Measurements from ENCODE around the gene GAL. TPM values are rescaled to one million over a fixed set of nuclear protein-coding genes. Genes with fewer than 3 reads are reported as not detected.

The GAL gene
- total and polyA plus RNA-seq, 2 donors from 2014 or later = 0.31 TPM; not detected in 1

DNA sequence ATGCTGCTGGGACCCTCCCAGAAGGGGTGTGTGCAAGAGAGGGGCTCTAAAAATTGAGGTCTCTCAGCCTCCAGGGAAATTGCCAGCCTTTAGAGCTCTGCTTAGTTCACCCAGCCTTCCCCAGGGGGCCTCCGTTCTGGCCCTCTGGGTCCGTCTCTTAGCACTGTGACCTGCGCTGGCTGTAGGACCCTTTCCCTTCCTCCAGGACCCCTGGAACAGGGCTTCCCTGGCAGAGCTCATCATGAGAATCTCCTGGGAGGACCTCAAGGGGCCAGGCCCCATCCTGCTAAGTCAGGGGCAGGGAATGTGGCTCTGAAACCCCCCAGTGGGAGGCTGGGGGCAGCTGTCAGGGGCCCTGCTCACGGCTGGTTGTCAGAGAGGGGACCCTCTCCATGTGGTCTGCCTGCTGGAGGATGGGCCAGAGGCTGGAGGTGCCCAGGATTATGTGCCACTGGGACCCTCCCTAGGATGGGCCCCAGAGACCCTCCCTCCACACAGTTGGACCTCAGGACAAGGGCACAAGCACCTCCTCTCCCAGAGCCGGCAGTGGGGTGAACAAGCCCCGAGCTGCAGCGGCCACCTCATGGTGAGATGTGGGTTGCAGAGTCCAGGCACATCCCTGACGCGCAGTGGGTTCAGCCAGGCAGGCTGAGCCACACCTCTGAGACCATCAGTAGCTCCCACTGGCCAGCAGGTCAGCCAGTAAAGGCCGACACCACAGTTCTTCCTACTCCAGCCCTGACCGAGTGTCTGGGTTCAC lies 27.1 kb upstream of the GAL start:
- intact Hi-C loops (cut with DNase I) = no loop called here
- H3K4me1 ChIP-seq (ENCODE audit: control insufficient read depth in 2 of 3, insufficient read depth in 2 of 3, low read depth in 1 of 3, low read length in 3 of 3) = no peaks in the 10 kb centered on the region
- H3K9ac ChIP-seq (ENCODE audit: low read length in 3 of 3) = no peak overlapping the region
- DNase-seq = no peak
- no peak for FAIRE-seq
- H3K4me3 ChIP-seq (ENCODE audit: low read length in 3 of 3) = no peak overlapping the region
- no peak overlapping the region for H3K27ac ChIP-seq (ENCODE audit: low read depth in 2 of 2, low read length in 2 of 2)
- peaks cover 0 to 3% (median 0%) of the 10 kb centered on the region in 3 donors for H3K9me3 ChIP-seq (ENCODE audit: control insufficient read depth in 2 of 3, insufficient read depth in 1 of 3, low read length in 3 of 3)
- TF ChIP-seq, protein P1, sequence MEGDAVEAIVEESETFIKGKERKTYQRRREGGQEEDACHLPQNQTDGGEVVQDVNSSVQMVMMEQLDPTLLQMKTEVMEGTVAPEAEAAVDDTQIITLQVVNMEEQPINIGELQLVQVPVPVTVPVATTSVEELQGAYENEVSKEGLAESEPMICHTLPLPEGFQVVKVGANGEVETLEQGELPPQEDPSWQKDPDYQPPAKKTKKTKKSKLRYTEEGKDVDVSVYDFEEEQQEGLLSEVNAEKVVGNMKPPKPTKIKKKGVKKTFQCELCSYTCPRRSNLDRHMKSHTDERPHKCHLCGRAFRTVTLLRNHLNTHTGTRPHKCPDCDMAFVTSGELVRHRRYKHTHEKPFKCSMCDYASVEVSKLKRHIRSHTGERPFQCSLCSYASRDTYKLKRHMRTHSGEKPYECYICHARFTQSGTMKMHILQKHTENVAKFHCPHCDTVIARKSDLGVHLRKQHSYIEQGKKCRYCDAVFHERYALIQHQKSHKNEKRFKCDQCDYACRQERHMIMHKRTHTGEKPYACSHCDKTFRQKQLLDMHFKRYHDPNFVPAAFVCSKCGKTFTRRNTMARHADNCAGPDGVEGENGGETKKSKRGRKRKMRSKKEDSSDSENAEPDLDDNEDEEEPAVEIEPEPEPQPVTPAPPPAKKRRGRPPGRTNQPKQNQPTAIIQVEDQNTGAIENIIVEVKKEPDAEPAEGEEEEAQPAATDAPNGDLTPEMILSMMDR (IDR thresholded peaks at IDR 0.05; ENCODE audit: borderline replicate concordance, extremely low read depth, insufficient read depth) = no peak
- no peaks in the 10 kb centered on the region for H3K36me3 ChIP-seq (ENCODE audit: control insufficient read depth in 2 of 3, insufficient read depth in 3 of 3, low read length in 3 of 3)
- H3K27me3 ChIP-seq (ENCODE audit: control insufficient read depth, insufficient read depth, low read length) = no peaks in the 10 kb centered on the region

DNA sequence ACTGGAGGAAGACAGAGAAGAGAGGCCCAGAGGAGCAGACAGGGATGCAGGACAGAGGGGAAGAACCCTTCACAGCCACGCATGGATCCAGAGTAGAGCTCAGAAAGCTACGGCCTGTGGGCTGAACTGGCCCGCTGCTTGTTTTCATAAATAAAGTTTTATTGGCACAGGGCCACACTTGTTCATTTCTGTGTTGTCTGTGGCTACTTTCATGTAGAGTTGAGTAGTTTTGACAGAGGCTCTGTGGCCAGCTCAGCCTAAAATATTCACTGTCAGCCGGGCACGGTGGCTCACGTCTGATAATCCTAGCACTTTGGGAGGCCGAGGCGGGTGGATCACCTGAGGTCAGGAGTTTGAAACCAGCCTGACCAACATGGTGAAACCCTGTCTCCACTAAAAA lies 26.2 kb upstream of the GAL start:
- no peaks in the 10 kb centered on the region for H3K27me3 ChIP-seq (ENCODE audit: control insufficient read depth, insufficient read depth, low read length)
- H3K9ac ChIP-seq (ENCODE audit: low read length in 3 of 3) = no peak overlapping the region
- no peaks in the 10 kb centered on the region for H3K4me1 ChIP-seq (ENCODE audit: control insufficient read depth in 2 of 3, insufficient read depth in 2 of 3, low read depth in 1 of 3, low read length in 3 of 3)
- H3K36me3 ChIP-seq (ENCODE audit: control insufficient read depth in 2 of 3, insufficient read depth in 3 of 3, low read length in 3 of 3) = no peaks in the 10 kb centered on the region
- no peak overlapping the region for H3K27ac ChIP-seq (ENCODE audit: low read depth in 2 of 2, low read length in 2 of 2)
- DNase-seq = no peak
- FAIRE-seq = no peak
- TF ChIP-seq, protein P1 (IDR thresholded peaks at IDR 0.05; ENCODE audit: borderline replicate concordance, extremely low read depth, insufficient read depth) = no peak
- H3K9me3 ChIP-seq (ENCODE audit: control insufficient read depth in 2 of 3, insufficient read depth in 1 of 3, low read length in 3 of 3) = peaks cover 0 to 3% (median 3%) of the 10 kb centered on the region in 3 donors
- no peak overlapping the region for H3K4me3 ChIP-seq (ENCODE audit: low read length in 3 of 3)
- intact Hi-C loops (cut with DNase I) = no loop called here

DNA sequence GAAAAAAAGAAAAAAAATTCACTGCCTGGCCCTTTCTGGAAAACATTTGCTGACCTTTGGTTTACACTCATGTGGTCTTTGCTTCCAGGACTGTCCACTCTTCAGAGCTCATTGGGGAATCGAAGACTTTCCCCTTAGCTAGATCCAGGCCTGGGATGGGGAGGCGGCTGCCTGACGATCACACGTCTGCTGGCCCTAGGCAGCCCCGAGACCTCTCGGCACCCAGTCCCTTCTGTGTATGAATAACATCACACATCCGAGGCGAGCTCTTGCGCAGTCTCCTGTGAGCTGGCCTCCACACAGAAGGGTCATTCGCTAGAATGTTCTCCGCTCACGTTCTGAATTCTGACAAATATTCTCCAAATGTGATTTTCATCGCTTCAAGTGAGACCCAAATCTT lies 25.7 kb upstream of the GAL start:
- intact Hi-C loops (cut with DNase I) = no loop called here
- FAIRE-seq (no peak), DNase-seq (no peak)
- H3K4me1 ChIP-seq (ENCODE audit: control insufficient read depth in 2 of 3, insufficient read depth in 2 of 3, low read depth in 1 of 3, low read length in 3 of 3) = no peaks in the 10 kb centered on the region
- no peak overlapping the region for H3K4me3 ChIP-seq (ENCODE audit: low read length in 3 of 3)
- peaks cover 0 to 3% (median 3%) of the 10 kb centered on the region in 3 donors for H3K9me3 ChIP-seq (ENCODE audit: control insufficient read depth in 2 of 3, insufficient read depth in 1 of 3, low read length in 3 of 3)
- no peak overlapping the region for H3K27ac ChIP-seq (ENCODE audit: low read depth in 2 of 2, low read length in 2 of 2)
- no peak overlapping the region for H3K9ac ChIP-seq (ENCODE audit: low read length in 3 of 3)
- H3K36me3 ChIP-seq (ENCODE audit: control insufficient read depth in 2 of 3, insufficient read depth in 3 of 3, low read length in 3 of 3) = no peaks in the 10 kb centered on the region
- TF ChIP-seq, protein P1 (IDR thresholded peaks at IDR 0.05; ENCODE audit: borderline replicate concordance, extremely low read depth, insufficient read depth) = no peak
- H3K27me3 ChIP-seq (ENCODE audit: control insufficient read depth, insufficient read depth, low read length) = no peaks in the 10 kb centered on the region

Measured in kidney (tissue), 14 donors.